Measurements from ENCODE around the gene PDE4B. TPM values are rescaled to one million over a fixed set of nuclear protein-coding genes. Genes with fewer than 3 reads are reported as not detected.

The PDE4B gene
- total RNA-seq, 2 experiments from 2014 or later, result 2.4 to 3.1 TPM

GRCh38 chr1:66303646-66304045 is 511.0 kb downstream of the PDE4B start:
- intact Hi-C loops (cut with micrococcal nuclease; ENCODE audit: unreplicated experiment), result no loop called here
- DNase-seq (ENCODE audit: low spot score), result no peak
- Histone ChIP-seq H3K27ac (ENCODE audit: low read depth, low read length, poor library complexity, severe bottlenecking) (no peak overlapping the region), H3K4me3 (ENCODE audit: low read depth, low read length, poor library complexity, severe bottlenecking) (no peak overlapping the region), H3K4me2 (ENCODE audit: low read length) (no peak overlapping the region), H4K20me1 (ENCODE audit: insufficient read depth, low read length) (no peaks in the 10 kb centered on the region), H3K9me2 (ENCODE audit: insufficient read depth, low read length) (no peaks in the 10 kb centered on the region), H2AFZ (ENCODE audit: low read length) (no peak overlapping the region), H3K79me2 (ENCODE audit: insufficient read depth, low read depth, low read length) (no peaks in the 10 kb centered on the region), H3K9me3 (ENCODE audit: low read length) (no peaks in the 10 kb centered on the region), H3K4me1 (ENCODE audit: insufficient read depth, low read length, poor library complexity, severe bottlenecking) (peaks cover 12% of the 10 kb centered on the region), H3K36me3 (ENCODE audit: insufficient read depth, low read length) (no peaks in the 10 kb centered on the region)
- TF ChIP-seq EZH2phosphoT487 (IDR thresholded peaks at IDR 0.05; ENCODE audit: borderline replicate concordance, low read depth, low read length) (no peak), CTCF (conservative IDR thresholded peaks at IDR 0.05; ENCODE audit: low read length) (no peak)
- ChIA-PET POLR2A (interaction anchor here (1.2 to 4.3 kb wide), 3 partner anchors 8 to 39 kb away, joined by 3 to 16 read pairs (median 4); no protein-coding TSS in a partner anchor), CTCF (ENCODE audit: unreplicated experiment) (interaction anchor here (1.8 kb wide), 1 partner anchor 13 kb away, joined by 4 read pairs; no protein-coding TSS in a partner anchor)
- no TSS peak for BruUV-seq (replicated peaks)

- POLR2A ChIA-PET, result interaction anchor here (1.2 to 4.3 kb wide), 2 partner anchors 10 to 38 kb away, joined by 3 to 16 read pairs; no protein-coding TSS in a partner anchor
- no peak overlapping the region for H2AFZ ChIP-seq (ENCODE audit: low read length)
- intact Hi-C loops (cut with micrococcal nuclease; ENCODE audit: unreplicated experiment), result no loop called here
These were observed 511.4 kb downstream of the PDE4B start for GRCh38 chr1:66304128-66304527.

More at GRCh38 chr1:66304128-66304527, 511.4 kb downstream of the PDE4B start:
- BruUV-seq (replicated peaks), result no TSS peak
- Histone ChIP-seq H4K20me1 (ENCODE audit: insufficient read depth, low read length) (no peaks in the 10 kb centered on the region), H3K4me3 (ENCODE audit: low read depth, low read length, poor library complexity, severe bottlenecking) (no peak overlapping the region), H3K9me2 (ENCODE audit: insufficient read depth, low read length) (no peaks in the 10 kb centered on the region), H3K9me3 (ENCODE audit: low read length) (no peaks in the 10 kb centered on the region), H3K4me2 (ENCODE audit: low read length) (no peak overlapping the region), H3K4me1 (ENCODE audit: insufficient read depth, low read length, poor library complexity, severe bottlenecking) (peaks cover 12% of the 10 kb centered on the region), H3K36me3 (ENCODE audit: insufficient read depth, low read length) (no peaks in the 10 kb centered on the region), H3K79me2 (ENCODE audit: insufficient read depth, low read depth, low read length) (no peaks in the 10 kb centered on the region), H3K27ac (ENCODE audit: low read depth, low read length, poor library complexity, severe bottlenecking) (no peak overlapping the region)
- CTCF ChIA-PET (ENCODE audit: unreplicated experiment), result interaction anchor here (1.8 kb wide), 1 partner anchor 13 kb away, joined by 4 read pairs; no protein-coding TSS in a partner anchor
- DNase-seq (ENCODE audit: low spot score), result no peak
- no peak for TF ChIP-seq CTCF (conservative IDR thresholded peaks at IDR 0.05; ENCODE audit: low read length)
- TF ChIP-seq EZH2phosphoT487 (IDR thresholded peaks at IDR 0.05; ENCODE audit: borderline replicate concordance, low read depth, low read length), result no peak
